Activated T-cell treated with anti-CD3 and anti-CD28 coated beads for 24 hours (primary cell): ENCODE data around the gene ENTPD8.
"Not testable (repeated sequence)": the region's sequence is repeated elsewhere in the genome, so short reads cannot be mapped to it uniquely, and the experiment has no call there.

Experiments
- DNase-seq: peaks from one replicate; pipeline ENCODE4 v3.0.0-alpha.2; 2020; ENCODE audit warnings: low read depth

Gene ENTPD8

DNA sequence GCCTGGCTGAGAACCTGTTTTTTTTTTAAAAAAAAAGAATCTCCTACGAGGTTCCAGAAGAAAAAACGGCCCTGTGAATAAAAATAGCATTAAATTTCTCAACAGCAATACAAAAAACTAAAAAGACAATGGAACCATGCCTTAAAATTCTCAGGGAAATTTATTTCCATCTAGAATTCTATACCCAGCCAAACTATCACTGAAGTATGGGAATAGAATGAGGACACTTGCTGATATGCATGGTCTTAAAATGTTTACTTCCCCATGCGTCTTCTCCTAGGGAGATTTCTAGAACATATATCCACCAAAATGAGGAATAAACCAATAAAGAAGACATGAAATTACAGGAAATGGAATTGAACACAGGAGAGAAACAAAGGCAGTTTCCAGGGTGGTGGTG is 34.5 kb upstream of the ENTPD8 start:
- DNase-seq: no peak

- DNase-seq: no peak
These were observed 33.1 kb upstream of the ENTPD8 start for GRCh38 chr9:137474271-137474670.

GRCh38 chr9:137470785-137471184 is 29.6 kb upstream of the ENTPD8 start:
- DNase-seq: no peak

DNA sequence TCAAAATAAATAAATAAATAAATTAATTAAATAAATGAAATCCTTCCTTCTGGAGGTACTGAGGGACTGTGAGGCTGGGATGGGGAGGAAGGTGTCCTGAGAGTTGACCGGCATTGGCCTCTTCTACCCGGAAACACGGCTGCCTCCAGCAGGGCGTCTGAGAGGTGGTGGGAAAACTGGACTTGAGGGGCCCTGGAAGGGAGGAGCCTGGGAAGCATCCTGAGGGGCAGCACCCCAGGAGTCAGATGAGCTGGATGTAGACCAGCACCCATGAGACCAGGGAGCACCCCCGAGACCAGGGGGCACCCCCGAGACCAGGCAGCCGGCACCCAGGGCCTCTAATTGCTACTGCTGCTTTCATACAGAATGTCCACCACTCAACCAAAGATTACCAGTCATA is 26.7 kb upstream of the ENTPD8 start:
- DNase-seq: no peak

- DNase-seq: no peak
These were observed 26.0 kb upstream of the ENTPD8 start for GRCh38 chr9:137467161-137467581.

GRCh38 chr9:137466389-137467085 is 25.4 kb upstream of the ENTPD8 start:
- DNase-seq: not testable (repeated sequence)

DNA sequence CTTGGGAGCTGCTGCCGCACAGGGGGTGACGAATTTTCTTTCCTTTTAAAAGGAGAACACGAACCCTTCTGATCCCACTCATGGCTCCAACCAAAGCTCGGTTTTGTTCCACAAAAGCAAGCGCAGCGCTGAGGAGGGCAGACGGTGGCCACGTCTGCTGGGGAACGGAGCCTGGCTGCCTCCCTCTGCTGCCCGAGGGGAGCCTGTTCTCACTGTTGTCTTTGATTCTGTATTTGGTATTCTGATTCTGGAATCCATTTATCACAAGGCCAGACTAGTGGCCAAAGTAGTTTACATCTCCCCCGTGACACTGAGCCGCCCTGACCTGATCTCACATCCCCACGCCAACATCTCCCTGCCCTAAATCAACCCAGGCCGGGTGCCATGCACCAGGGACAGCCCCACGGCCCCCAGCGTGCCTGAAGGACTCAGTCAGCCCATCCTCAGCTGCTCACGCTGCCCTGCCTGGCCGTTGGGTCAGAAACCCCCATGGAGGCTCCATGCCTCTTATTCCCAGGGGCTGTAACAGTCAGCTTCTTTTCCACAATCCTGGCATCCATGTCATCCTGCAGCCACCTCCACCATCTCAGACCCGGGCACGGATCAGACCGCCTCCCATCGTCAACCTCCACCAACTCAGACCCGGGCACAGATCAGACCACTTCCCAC is 24.7 kb upstream of the ENTPD8 start:
- DNase-seq: no peak

- no peak for DNase-seq
These were observed 24.0 kb upstream of the ENTPD8 start for GRCh38 chr9:137465000-137465719.

GRCh38 chr9:137464291-137464999 is 23.3 kb upstream of the ENTPD8 start:
- no peak for DNase-seq

DNA sequence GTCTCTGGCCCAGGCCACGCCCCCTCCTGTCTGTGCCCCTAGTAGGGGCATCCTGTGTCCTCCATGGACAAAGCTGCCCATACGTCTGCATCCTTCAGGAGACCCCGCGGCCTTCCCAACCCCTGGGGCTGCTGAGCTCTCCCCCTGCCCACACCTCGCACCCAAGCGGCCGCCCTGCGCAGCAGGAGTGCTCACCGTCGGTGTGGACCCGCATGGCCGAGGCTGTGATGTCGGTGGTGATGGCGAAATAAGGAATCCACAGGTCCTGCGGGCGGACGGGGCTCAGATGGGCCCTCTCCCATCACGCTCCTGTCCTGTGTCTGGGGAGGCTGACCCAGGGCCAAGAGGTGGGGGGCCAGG is 22.8 kb upstream of the ENTPD8 start:
- no peak for DNase-seq

- DNase-seq: no peak
These were observed 22.1 kb upstream of the ENTPD8 start for GRCh38 chr9:137462986-137463930.

- no peak for DNase-seq
These were observed 21.3 kb upstream of the ENTPD8 start for GRCh38 chr9:137462396-137462985.

- DNase-seq: peak; percentile 68
These were observed 20.7 kb upstream of the ENTPD8 start for GRCh38 chr9:137461663-137462395.

GRCh38 chr9:137461316-137461662 is 20.1 kb upstream of the ENTPD8 start:
- no peak for DNase-seq

- no peak for DNase-seq
These were observed 19.5 kb upstream of the ENTPD8 start for GRCh38 chr9:137460363-137461315.

GRCh38 chr9:137459601-137460362 is 18.6 kb upstream of the ENTPD8 start:
- DNase-seq: no peak

GRCh38 chr9:137459152-137459600 is 18.0 kb upstream of the ENTPD8 start, which contains the start of gene NSMF:
TSS of gene NSMF (minus strand) at chr9:137459334. CDS start at chr9:137459102, 232 bp downstream.
- peak; percentile 92 for DNase-seq
